ENCODE data around the gene LGALSL. TPM values are rescaled to one million over a fixed set of nuclear protein-coding genes. Genes with fewer than 3 reads are reported as not detected.

Gene LGALSL
- total and polyA plus RNA-seq, 2 of the 13 experiments (the other 11 are each of a cell fraction or from before 2014, with no cell fraction given), result 15.4 to 20.0 TPM

- DNase-seq (ENCODE audit: low spot score) (no peak), FAIRE-seq (no peak), ATAC-seq (no peak)
- Histone ChIP-seq H3K36me3 (replicated peaks in 1 of 2; ENCODE audit: control insufficient read depth in 1 of 2, insufficient read depth in 2 of 2, low read length in 2 of 2) (peaks cover 5 to 27% of the 10 kb centered on the region in 2 experiments), H3K9me3 (ENCODE audit: low read length) (no peaks in the 10 kb centered on the region), H3K4me3 (replicated peaks in 1 of 3; ENCODE audit: insufficient read depth in 1 of 3, low read depth in 2 of 3, low read length in 3 of 3) (no peak overlapping the region), H3K4me2 (ENCODE audit: low read depth, low read length) (no peak overlapping the region), H3K27ac (ENCODE audit: extremely low read length, insufficient read depth, low read length) (no peak overlapping the region), H3K4me1 (ENCODE audit: insufficient read depth, low read length) (peaks cover 17% of the 10 kb centered on the region), H2AFZ (ENCODE audit: low read length) (no peak overlapping the region), H3K27me3 (ENCODE audit: control insufficient read depth in 1 of 2, insufficient read depth in 2 of 2, low read length in 2 of 2) (no peaks in the 10 kb centered on the region), H3K9ac (ENCODE audit: insufficient read depth, low read depth, low read length) (no peak overlapping the region), H3K79me2 (ENCODE audit: insufficient read depth, low read length) (peaks cover 2% of the 10 kb centered on the region), H4K20me1 (ENCODE audit: insufficient read depth, low read length) (no peaks in the 10 kb centered on the region)
- CTCF ChIA-PET (ENCODE audit: low intra/inter-chr PET ratio, low total read pairs), result no interaction called here
- in situ Hi-C loops (cut with HindIII; ENCODE audit: extremely low pct_ligation_motif_present, low pct_unique_long_range_greater_than_20kb) (no loop called here), intact Hi-C loops (cut with micrococcal nuclease; ENCODE audit: unreplicated experiment) (no loop called here)
- POLR2A ChIA-PET, result no interaction called here
- no TSS peak for BruUV-seq (replicated peaks)
- WGBS (ENCODE audit: low lambda C conversion rate), result 100% methylated on average over 3 of the region's 3 CpGs
- TF ChIP-seq STAT5B (CRISPR knock-in tag; IDR thresholded peaks at IDR 0.05) (no peak), ZFP91 (CRISPR knock-in tag; IDR thresholded peaks at IDR 0.05; ENCODE audit: borderline replicate concordance) (no peak), CCAR2 (optimal IDR thresholded peaks at IDR 0.05; ENCODE audit: low read depth, low read length) (no peak), FUBP1 (CRISPR knock-in tag; IDR thresholded peaks at IDR 0.05; ENCODE audit: borderline replicate concordance) (no peak), ZNF747 (CRISPR knock-in tag; IDR thresholded peaks at IDR 0.05; ENCODE audit: borderline replicate concordance) (no peak), KDM5B (CRISPR knock-in tag; IDR thresholded peaks at IDR 0.05; ENCODE audit: borderline replicate concordance) (no peak), LCORL (IDR thresholded peaks at IDR 0.05) (no peak), LCORL (CRISPR knock-in tag; IDR thresholded peaks at IDR 0.05) (no peak), ZNF709 (CRISPR knock-in tag; IDR thresholded peaks at IDR 0.05) (no peak), TMF1 (CRISPR knock-in tag; IDR thresholded peaks at IDR 0.05; ENCODE audit: low read depth) (no peak), TARDBP (CRISPR knock-in tag; IDR thresholded peaks at IDR 0.05) (no peak), THAP7 (CRISPR knock-in tag; IDR thresholded peaks at IDR 0.05) (no peak), ZNF660 (CRISPR knock-in tag; IDR thresholded peaks at IDR 0.05; ENCODE audit: borderline replicate concordance, low read depth) (no peak), ZNF143 (CRISPR knock-in tag; IDR thresholded peaks at IDR 0.05) (no peak), FOXO4 (CRISPR knock-in tag; conservative IDR thresholded peaks at IDR 0.05) (no peak), ZNF878 (CRISPR knock-in tag; IDR thresholded peaks at IDR 0.05) (no peak), CENPBD1 (CRISPR knock-in tag; IDR thresholded peaks at IDR 0.05; ENCODE audit: borderline replicate concordance, low read depth) (no peak), ZNF564 (CRISPR knock-in tag; IDR thresholded peaks at IDR 0.05) (no peak), ZNF354B (CRISPR knock-in tag; IDR thresholded peaks at IDR 0.05) (no peak), ZNF292 (CRISPR knock-in tag; IDR thresholded peaks at IDR 0.05; ENCODE audit: borderline replicate concordance, low read depth) (no peak)
Measured at GRCh38 chr2:64459575-64459974, 5.6 kb downstream of the LGALSL start.
